WTC11 (cell line): Measurements from ENCODE around the gene EPS8L2. TPM values are rescaled to one million over a fixed set of nuclear protein-coding genes. Genes with fewer than 3 reads are reported as not detected.

Experiments
- ATAC-seq: fragments of 200-7000 bp; cut with Tn5 transposase; 2 replicates; pipeline ENCODE4 v1.10.0; 2021; ENCODE audit warnings: mild to moderate bottlenecking, moderate library complexity
- CTCF ChIA-PET: fragments of 300-600 bp; sonication (Branson Sonifier 250); formaldehyde crosslinking; loops from one replicate; lab custom pipeline; 2021; ENCODE audit warnings: antibody characterized with exemption; lab: Charles Lee
- POLR2A ChIA-PET: fragments of 350-600 bp; sonication (Branson Sonifier 250); formaldehyde crosslinking; loops from one replicate; lab custom pipeline; 2021; ENCODE audit warnings: antibody characterized with exemption; lab: Charles Lee
- DNase-seq: peaks from one replicate; pipeline ENCODE4 v3.0.0; 2021; ENCODE audit warnings: low spot score
- H3K27ac Mint-ChIP-seq: 2 replicates; pipeline ENCODE4 v1.8.0; 2021; ENCODE audit warnings: mixed read lengths
- H3K27me3 Mint-ChIP-seq: 2 replicates; pipeline ENCODE4 v1.8.0; 2021; ENCODE audit warnings: low read depth, mild to moderate bottlenecking, moderate library complexity, mixed read lengths
- H3K36me3 Mint-ChIP-seq: 2 replicates; pipeline ENCODE4 v1.8.0; 2021; ENCODE audit warnings: mixed read lengths
- H3K4me1 Mint-ChIP-seq: 2 replicates; pipeline ENCODE4 v1.8.0; 2022; ENCODE audit warnings: mixed read lengths
- H3K4me3 Mint-ChIP-seq: 2 replicates; pipeline ENCODE4 v1.8.0; 2021; ENCODE audit warnings: mild to moderate bottlenecking, moderate library complexity, mixed read lengths
- H3K9me3 Mint-ChIP-seq: 2 replicates; pipeline ENCODE4 v1.8.0; 2021; ENCODE audit warnings: mixed read lengths
- CREM ChIP-seq: sonication (generic); formaldehyde crosslinking; IDR thresholded peaks from 2 replicates; pipeline ENCODE4 v1.8.1; 2022; ENCODE audit warnings: mild to moderate bottlenecking, missing genetic modification reagents, moderate library complexity
- ETV6 ChIP-seq: sonication (generic); formaldehyde crosslinking; IDR thresholded peaks from 2 replicates; pipeline ENCODE4 v1.8.1; 2022; ENCODE audit warnings: mild to moderate bottlenecking, missing genetic modification reagents
- FOXJ3 ChIP-seq: sonication (generic); formaldehyde crosslinking; IDR thresholded peaks from 2 replicates; pipeline ENCODE4 v1.9.0; 2021; ENCODE audit warnings: missing genetic modification reagents, mild to moderate bottlenecking, borderline replicate concordance
- FOXK1 ChIP-seq: sonication (generic); formaldehyde crosslinking; IDR thresholded peaks from 2 replicates; pipeline ENCODE4 v1.8.0; 2022; ENCODE audit warnings: mild to moderate bottlenecking, moderate library complexity, missing genetic modification reagents
- GRHL2 ChIP-seq: fragments of 250-450 bp; sonication (Bioruptor Pico); IDR thresholded peaks from 2 replicates; pipeline ENCODE4 v1.8.0; 2022; ENCODE audit warnings: mild to moderate bottlenecking, moderate library complexity; ENCODE audit not compliant: insufficient replicate concordance, severe bottlenecking
- IRF2 ChIP-seq: sonication (generic); formaldehyde crosslinking; IDR thresholded peaks from 2 replicates; pipeline ENCODE4 v1.8.0; 2022; ENCODE audit warnings: low read depth, missing genetic modification reagents, borderline replicate concordance
- KAT7 ChIP-seq: sonication (generic); formaldehyde crosslinking; IDR thresholded peaks from 2 replicates; pipeline ENCODE4 v1.8.1; 2023; ENCODE audit warnings: missing genetic modification reagents, mild to moderate bottlenecking, borderline replicate concordance
- MYBL2 ChIP-seq: sonication (generic); formaldehyde crosslinking; IDR thresholded peaks from 2 replicates; pipeline ENCODE4 v1.8.1; 2023; ENCODE audit warnings: mild to moderate bottlenecking, moderate library complexity, missing genetic modification reagents
- NFATC4 ChIP-seq: fragments of 250-450 bp; sonication (Bioruptor Pico); IDR thresholded peaks from 2 replicates; pipeline ENCODE4 v1.9.0; 2021; ENCODE audit warnings: mild to moderate bottlenecking
- NR2C2 ChIP-seq: sonication (generic); formaldehyde crosslinking; IDR thresholded peaks from 2 replicates; pipeline ENCODE4 v1.8.0; 2022; ENCODE audit warnings: mild to moderate bottlenecking, missing genetic modification reagents
- NR3C1 ChIP-seq: sonication (generic); formaldehyde crosslinking; conservative IDR thresholded peaks from 2 replicates; pipeline ENCODE4 v1.8.1; 2023; ENCODE audit warnings: low read depth, mild to moderate bottlenecking, missing genetic modification reagents
- PRRX2 ChIP-seq: fragments of 250-450 bp; sonication (Bioruptor Pico); IDR thresholded peaks from 2 replicates; pipeline ENCODE4 v1.8.0; 2021; ENCODE audit warnings: mild to moderate bottlenecking
- TEAD4 ChIP-seq: sonication (generic); formaldehyde crosslinking; IDR thresholded peaks from 2 replicates; pipeline ENCODE4 v1.8.0; 2022; ENCODE audit warnings: mild to moderate bottlenecking, missing genetic modification reagents
- TP53 ChIP-seq: sonication (generic); formaldehyde crosslinking; IDR thresholded peaks from 2 replicates; pipeline ENCODE4 v1.8.1; 2023; ENCODE audit warnings: mild to moderate bottlenecking, missing genetic modification reagents
- ZBTB21 ChIP-seq: sonication (generic); formaldehyde crosslinking; IDR thresholded peaks from 2 replicates; pipeline ENCODE4 v1.8.1; 2023; ENCODE audit warnings: mild to moderate bottlenecking, missing genetic modification reagents, borderline replicate concordance
- ZNF317 ChIP-seq: sonication (generic); formaldehyde crosslinking; IDR thresholded peaks from 2 replicates; pipeline ENCODE4 v1.8.1; 2023; ENCODE audit warnings: low read depth, mild to moderate bottlenecking, moderate library complexity, missing genetic modification reagents, borderline replicate concordance
- total RNA-seq: library from RNA; stranded (reverse); gene quantifications from 3 replicates; pipeline ENCODE4 v1.2.3, GENCODE V29; 2021
- TF ChIP-seq, protein P1 (sequence below): fragments of 250-450 bp; sonication (Bioruptor Pico); conservative IDR thresholded peaks from 2 replicates; pipeline ENCODE4 v1.9.0; 2021; ENCODE audit warnings: mild to moderate bottlenecking
- TF ChIP-seq, protein P2 (sequence below): fragments of 250-450 bp; sonication (Bioruptor Pico); IDR thresholded peaks from 2 replicates; pipeline ENCODE4 v2.1.2; 2022; ENCODE audit warnings: mild to moderate bottlenecking, moderate library complexity
- TF ChIP-seq, protein P3 (sequence below): sonication (generic); formaldehyde crosslinking; IDR thresholded peaks from 2 replicates; pipeline ENCODE4 v1.8.1; 2023; ENCODE audit warnings: mild to moderate bottlenecking, missing genetic modification reagents
- TF ChIP-seq, protein P4 (sequence below): fragments of 250-450 bp; sonication (Bioruptor Pico); IDR thresholded peaks from 2 replicates; pipeline ENCODE4 v1.9.0; 2021; ENCODE audit warnings: moderate library complexity, mild to moderate bottlenecking, inconsistent platforms, borderline replicate concordance
- TF ChIP-seq, protein P5 (sequence below): sonication (generic); formaldehyde crosslinking; IDR thresholded peaks from 2 replicates; pipeline ENCODE4 v1.8.1; 2022; ENCODE audit warnings: missing genetic modification reagents, borderline replicate concordance
- TF ChIP-seq, protein P6 (sequence below): fragments of 250-450 bp; sonication (Bioruptor Pico); IDR thresholded peaks from 2 replicates; pipeline ENCODE4 v1.9.0; 2021; ENCODE audit warnings: mild to moderate bottlenecking

Gene EPS8L2
- total RNA-seq, 1 experiment from 2014 or later = 51.6 TPM

DNA sequence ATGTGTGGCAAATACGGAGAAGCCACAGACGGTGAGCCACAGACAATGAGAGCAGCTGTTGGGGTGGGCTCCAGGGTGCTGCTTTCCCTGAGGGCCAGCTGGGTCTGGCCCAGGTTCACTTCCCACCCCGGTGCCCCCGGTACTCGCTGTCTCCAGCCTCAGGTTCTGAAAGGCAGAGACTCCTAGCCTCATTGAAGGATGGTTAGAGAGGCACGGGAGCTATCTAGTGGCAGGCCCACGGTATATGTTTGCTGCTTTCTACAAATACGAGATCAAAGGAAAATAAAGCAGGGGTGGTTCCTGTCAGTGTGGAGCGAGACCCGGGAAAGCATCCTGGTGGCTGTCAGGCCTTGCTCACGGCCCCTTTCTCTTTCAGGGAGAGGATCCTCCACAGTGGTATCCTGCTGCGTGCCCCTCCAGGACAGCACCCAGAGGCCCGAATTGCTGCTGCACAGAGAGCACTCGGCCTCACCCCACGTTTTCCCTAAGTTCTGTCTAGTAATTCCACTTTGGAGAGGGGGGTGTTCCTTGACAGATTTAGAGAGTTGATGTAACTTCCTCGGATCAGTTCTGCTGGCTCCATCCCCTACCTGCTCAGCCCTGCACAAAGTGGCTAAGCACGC, 7.4 kb upstream of the EPS8L2 start:
- H3K36me3 Mint-ChIP-seq = 0 out of 2 replicates have a peak, but pooled peaks cover 3% of the 10 kb centered on the region
- TF ChIP-seq MYBL2 (CRISPR knock-in tag) (no peak), TP53 (no peak), ZNF317 (CRISPR knock-in tag) (no peak), GRHL2 (CRISPR knock-in tag) (no peak), NR2C2 (CRISPR knock-in tag) (no peak), TEAD4 (CRISPR knock-in tag) (no peak), FOXJ3 (no peak)
- TF ChIP-seq, protein P1, sequence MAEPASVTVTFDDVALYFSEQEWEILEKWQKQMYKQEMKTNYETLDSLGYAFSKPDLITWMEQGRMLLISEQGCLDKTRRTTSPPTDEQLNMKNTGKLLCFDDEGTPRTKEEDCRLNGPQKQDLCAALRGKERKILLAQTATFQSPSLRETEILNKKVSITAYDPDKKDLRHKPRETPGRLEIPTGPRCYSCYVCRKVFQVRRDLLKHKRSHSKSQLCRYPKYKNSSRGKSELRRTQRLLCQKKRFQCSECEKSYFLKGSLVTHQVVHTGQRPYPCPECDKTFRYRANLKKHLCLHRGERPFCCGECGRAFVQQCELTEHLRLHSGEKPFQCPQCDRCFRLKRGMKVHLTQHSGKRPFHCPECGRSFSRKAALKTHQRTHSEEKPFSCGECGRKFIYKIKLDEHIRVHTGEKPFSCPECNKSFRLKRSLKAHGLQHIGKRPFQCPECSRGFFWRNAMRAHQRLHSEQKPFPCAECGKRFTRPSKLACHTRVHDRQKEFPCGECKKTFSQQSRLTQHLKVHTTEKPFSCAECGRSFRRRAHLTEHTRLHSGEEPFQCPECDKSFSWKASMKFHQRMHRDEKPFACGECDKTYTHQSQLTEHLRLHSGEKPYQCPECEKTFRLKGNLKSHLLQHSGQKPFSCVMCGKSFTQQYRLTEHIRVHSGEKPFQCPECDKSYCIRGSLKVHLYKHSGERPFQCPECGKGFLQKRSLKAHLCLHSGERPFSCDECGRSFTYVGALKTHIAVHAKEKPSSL (CRISPR knock-in tag) = no peak
- TF ChIP-seq, protein P2, sequence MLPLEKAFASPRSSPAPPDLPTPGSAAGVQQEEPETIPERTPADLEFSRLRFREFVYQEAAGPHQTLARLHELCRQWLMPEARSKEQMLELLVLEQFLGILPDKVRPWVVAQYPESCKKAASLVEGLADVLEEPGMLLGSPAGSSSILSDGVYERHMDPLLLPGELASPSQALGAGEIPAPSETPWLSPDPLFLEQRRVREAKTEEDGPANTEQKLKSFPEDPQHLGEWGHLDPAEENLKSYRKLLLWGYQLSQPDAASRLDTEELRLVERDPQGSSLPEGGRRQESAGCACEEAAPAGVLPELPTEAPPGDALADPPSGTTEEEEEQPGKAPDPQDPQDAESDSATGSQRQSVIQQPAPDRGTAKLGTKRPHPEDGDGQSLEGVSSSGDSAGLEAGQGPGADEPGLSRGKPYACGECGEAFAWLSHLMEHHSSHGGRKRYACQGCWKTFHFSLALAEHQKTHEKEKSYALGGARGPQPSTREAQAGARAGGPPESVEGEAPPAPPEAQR = no peak
- TF ChIP-seq, protein P3, sequence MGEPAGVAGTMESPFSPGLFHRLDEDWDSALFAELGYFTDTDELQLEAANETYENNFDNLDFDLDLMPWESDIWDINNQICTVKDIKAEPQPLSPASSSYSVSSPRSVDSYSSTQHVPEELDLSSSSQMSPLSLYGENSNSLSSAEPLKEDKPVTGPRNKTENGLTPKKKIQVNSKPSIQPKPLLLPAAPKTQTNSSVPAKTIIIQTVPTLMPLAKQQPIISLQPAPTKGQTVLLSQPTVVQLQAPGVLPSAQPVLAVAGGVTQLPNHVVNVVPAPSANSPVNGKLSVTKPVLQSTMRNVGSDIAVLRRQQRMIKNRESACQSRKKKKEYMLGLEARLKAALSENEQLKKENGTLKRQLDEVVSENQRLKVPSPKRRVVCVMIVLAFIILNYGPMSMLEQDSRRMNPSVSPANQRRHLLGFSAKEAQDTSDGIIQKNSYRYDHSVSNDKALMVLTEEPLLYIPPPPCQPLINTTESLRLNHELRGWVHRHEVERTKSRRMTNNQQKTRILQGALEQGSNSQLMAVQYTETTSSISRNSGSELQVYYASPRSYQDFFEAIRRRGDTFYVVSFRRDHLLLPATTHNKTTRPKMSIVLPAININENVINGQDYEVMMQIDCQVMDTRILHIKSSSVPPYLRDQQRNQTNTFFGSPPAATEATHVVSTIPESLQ (CRISPR knock-in tag) = no peak
- TF ChIP-seq, protein P4, sequence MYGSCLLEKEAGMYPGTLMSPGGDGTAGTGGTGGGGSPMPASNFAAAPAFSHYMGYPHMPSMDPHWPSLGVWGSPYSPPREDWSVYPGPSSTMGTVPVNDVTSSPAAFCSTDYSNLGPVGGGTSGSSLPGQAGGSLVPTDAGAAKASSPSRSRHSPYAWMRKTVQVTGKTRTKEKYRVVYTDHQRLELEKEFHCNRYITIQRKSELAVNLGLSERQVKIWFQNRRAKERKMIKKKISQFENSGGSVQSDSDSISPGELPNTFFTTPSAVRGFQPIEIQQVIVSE (CRISPR knock-in tag) = no peak
- H3K9me3 Mint-ChIP-seq = no peaks in the 10 kb centered on the region
- H3K27ac Mint-ChIP-seq = no peak overlapping the region
- CTCF ChIA-PET = no interaction called here
- no peak overlapping the region for H3K4me3 Mint-ChIP-seq
- POLR2A ChIA-PET = no interaction called here
- H3K4me1 Mint-ChIP-seq = peaks cover 16% of the 10 kb centered on the region
- no peaks in the 10 kb centered on the region for H3K27me3 Mint-ChIP-seq
- ATAC-seq (no peak), DNase-seq (no peak)

DNA sequence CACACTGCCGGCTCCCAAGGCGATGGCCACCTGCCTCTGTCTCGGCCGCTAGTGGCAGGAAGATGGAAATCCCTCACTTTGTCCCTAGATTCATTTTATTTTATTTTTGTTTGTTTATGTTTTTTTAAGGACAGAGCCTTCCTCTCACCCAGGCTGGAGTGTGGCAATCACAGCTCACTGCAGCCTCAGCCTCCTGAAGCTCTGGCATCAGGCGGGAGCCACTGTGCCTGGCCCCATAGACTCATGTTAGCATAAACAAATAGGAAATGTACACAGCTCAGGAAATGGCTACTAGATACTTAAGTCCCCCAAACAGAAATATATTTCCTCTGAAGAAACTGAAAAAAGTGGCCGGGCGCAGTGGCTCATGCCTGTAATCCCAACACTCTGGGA, 6.9 kb upstream of the EPS8L2 start:
- Mint-ChIP-seq H3K9me3 (no peaks in the 10 kb centered on the region), H3K4me1 (peaks cover 14% of the 10 kb centered on the region), H3K27ac (no peak overlapping the region), H3K36me3 (0 out of 2 replicates have a peak, but pooled peaks cover 3% of the 10 kb centered on the region), H3K27me3 (no peaks in the 10 kb centered on the region), H3K4me3 (no peak overlapping the region)
- ChIA-PET CTCF (no interaction called here), POLR2A (no interaction called here)
- no peak for DNase-seq
- no peak for ATAC-seq
- TF ChIP-seq NR3C1 (CRISPR knock-in tag) (no peak), CREM (CRISPR knock-in tag) (no peak), FOXK1 (CRISPR knock-in tag) (no peak), NFATC4 (CRISPR knock-in tag) (no peak), IRF2 (CRISPR knock-in tag) (no peak), KAT7 (CRISPR knock-in tag) (no peak), ZBTB21 (CRISPR knock-in tag) (no peak), ETV6 (CRISPR knock-in tag) (no peak), PRRX2 (CRISPR knock-in tag) (no peak), TEAD4 (CRISPR knock-in tag) (no peak)
- TF ChIP-seq, protein P5, sequence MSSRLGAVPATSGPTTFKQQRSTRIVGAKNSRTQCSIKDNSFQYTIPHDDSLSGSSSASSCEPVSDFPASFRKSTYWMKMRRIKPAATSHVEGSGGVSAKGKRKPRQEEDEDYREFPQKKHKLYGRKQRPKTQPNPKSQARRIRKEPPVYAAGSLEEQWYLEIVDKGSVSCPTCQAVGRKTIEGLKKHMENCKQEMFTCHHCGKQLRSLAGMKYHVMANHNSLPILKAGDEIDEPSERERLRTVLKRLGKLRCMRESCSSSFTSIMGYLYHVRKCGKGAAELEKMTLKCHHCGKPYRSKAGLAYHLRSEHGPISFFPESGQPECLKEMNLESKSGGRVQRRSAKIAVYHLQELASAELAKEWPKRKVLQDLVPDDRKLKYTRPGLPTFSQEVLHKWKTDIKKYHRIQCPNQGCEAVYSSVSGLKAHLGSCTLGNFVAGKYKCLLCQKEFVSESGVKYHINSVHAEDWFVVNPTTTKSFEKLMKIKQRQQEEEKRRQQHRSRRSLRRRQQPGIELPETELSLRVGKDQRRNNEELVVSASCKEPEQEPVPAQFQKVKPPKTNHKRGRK (CRISPR knock-in tag) = no peak
- TF ChIP-seq, protein P6, sequence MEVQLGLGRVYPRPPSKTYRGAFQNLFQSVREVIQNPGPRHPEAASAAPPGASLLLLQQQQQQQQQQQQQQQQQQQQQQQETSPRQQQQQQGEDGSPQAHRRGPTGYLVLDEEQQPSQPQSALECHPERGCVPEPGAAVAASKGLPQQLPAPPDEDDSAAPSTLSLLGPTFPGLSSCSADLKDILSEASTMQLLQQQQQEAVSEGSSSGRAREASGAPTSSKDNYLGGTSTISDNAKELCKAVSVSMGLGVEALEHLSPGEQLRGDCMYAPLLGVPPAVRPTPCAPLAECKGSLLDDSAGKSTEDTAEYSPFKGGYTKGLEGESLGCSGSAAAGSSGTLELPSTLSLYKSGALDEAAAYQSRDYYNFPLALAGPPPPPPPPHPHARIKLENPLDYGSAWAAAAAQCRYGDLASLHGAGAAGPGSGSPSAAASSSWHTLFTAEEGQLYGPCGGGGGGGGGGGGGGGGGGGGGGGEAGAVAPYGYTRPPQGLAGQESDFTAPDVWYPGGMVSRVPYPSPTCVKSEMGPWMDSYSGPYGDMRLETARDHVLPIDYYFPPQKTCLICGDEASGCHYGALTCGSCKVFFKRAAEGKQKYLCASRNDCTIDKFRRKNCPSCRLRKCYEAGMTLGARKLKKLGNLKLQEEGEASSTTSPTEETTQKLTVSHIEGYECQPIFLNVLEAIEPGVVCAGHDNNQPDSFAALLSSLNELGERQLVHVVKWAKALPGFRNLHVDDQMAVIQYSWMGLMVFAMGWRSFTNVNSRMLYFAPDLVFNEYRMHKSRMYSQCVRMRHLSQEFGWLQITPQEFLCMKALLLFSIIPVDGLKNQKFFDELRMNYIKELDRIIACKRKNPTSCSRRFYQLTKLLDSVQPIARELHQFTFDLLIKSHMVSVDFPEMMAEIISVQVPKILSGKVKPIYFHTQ (CRISPR knock-in tag) = no peak
- TF ChIP-seq, protein P1 (CRISPR knock-in tag) = no peak
